K562 (cell line): Measurements from ENCODE around the gene OPN1LW.

ENCODE experiments used
- CTCF ChIP-seq, 3 experiments: IDR thresholded peaks in 2 of 3; conservative IDR thresholded peaks in 1 of 3; 2 replicates each; pipeline ENCODE4 v1.5.1; 2011 to 2012; ENCODE audit warnings: low read length in 3 of 3, mild to moderate bottlenecking in 3 of 3, control low read depth in 2 of 3, improper control_type of control experiment in 1 of 3, inconsistent platforms in 1 of 3, low read depth in 1 of 3, mixed read lengths in 1 of 3, moderate library complexity in 1 of 3; ENCODE audit not compliant: insufficient read depth in 2 of 3
- HNRNPUL1 ChIP-seq: fragments of 200-400 bp; formaldehyde crosslinking; IDR thresholded peaks from 2 replicates; pipeline ENCODE4 v1.6.1; 2017; ENCODE audit warnings: low read length
- LARP7 ChIP-seq: fragments of 450-650 bp; IDR thresholded peaks from 2 replicates; pipeline ENCODE4 v1.6.1; 2016
- NFRKB ChIP-seq: fragments of 450-650 bp; IDR thresholded peaks from 2 replicates; pipeline ENCODE4 v1.6.1; 2016; ENCODE audit warnings: low read depth
- POLR2A ChIP-seq: fragments of 450-650 bp; conservative IDR thresholded peaks from 2 replicates; pipeline ENCODE4 v1.6.1; 2016
- SRSF9 ChIP-seq: fragments of 200-400 bp; formaldehyde crosslinking; IDR thresholded peaks from 2 replicates; pipeline ENCODE4 v1.6.1; 2017; ENCODE audit warnings: low read depth, low read length, borderline replicate concordance
- TCF7L2 ChIP-seq: fragments of 150-350 bp; IDR thresholded peaks from 2 replicates; pipeline ENCODE4 v1.6.1; 2016; ENCODE audit warnings: low read depth, mild to moderate bottlenecking, low read length, moderate library complexity
- TEAD1 ChIP-seq, 2 experiments: fragments of 450-650 bp in 1 of 2; sonication (generic) in 1 of 2; formaldehyde crosslinking; IDR thresholded peaks; 2 replicates each; pipeline versions ENCODE4 v1.4.0 to v1.8.0; 2020 to 2022; ENCODE audit warnings: mild to moderate bottlenecking in 2 of 2, missing genetic modification reagents in 1 of 2

GRCh38 chrX:154125391-154126040 is 18.5 kb upstream of the OPN1LW start:
- TF ChIP-seq CTCF (IDR thresholded peaks at IDR 0.05 in 2 of 3, conservative IDR thresholded peaks at IDR 0.05 in 1 of 3; ENCODE audit: insufficient read depth in 2 of 3, low read depth in 1 of 3, low read length in 3 of 3) (no peak), TEAD1 (CRISPR knock-in tag; IDR thresholded peaks at IDR 0.05) (no peak), LARP7 (no peak), TCF7L2 (no peak), NFRKB (no peak), HNRNPUL1 (no peak), SRSF9 (no peak), POLR2A (no peak)
